GM12872 (cell line): ENCODE data around the gene STX8.

ENCODE experiments used
- CTCF ChIP-seq: IDR thresholded peaks from 3 replicates; pipeline ENCODE4 v1.5.1; 2011; ENCODE audit warnings: low read depth, mild to moderate bottlenecking, low read length, moderate library complexity; ENCODE audit not compliant: insufficient read depth

STX8 gene

DNA sequence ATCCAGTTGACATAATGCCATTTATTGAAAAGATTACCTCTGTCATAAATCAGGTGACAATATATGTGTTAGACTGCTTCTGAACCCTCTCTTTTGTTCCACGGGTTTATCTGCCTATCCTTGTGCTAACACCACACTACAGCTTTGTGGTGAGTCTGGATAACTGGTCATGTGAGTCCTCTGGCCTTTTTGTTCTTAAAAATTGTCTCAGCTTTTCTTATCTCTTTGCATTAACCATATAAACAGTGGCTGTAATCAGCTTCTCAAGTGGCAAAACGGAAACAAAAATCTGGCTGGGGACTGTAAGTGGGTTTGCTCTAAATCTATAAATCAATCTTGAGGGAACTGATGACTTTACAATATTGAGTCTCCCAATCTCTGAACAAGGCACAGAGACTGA lies 44.6 kb downstream of the STX8 start:
- no peak for TF ChIP-seq CTCF

GRCh38 chr17:9529033-9529700 lies 46.5 kb downstream of the STX8 start:
- TF ChIP-seq CTCF = peak; percentile 41; the same call in 1 of the 3 replicates

- TF ChIP-seq CTCF = no peak
Observed at GRCh38 chr17:9527788-9528187, 47.8 kb downstream of the STX8 start.

GRCh38 chr17:9522074-9522473 lies 53.5 kb downstream of the STX8 start:
- peak; percentile 48 for TF ChIP-seq CTCF

DNA sequence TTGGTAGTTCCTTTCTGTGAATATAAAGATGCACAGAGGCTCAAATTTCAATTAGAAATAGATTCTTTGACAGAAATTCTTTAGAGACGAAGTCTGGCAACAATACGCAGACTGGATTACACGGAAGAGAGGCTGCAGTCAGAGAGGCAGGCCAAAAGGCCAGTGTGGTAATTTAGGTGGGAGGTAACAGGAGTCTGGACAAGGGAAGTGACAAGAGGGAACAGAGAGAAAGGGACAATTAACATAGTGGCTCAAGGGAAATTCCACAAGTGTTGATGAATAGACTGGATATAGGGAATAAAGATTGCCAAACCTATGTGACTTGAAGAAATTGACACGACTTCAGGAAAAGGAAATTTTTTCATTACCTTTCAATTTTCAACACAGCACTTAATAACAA lies 54.6 kb downstream of the STX8 start:
- no peak for TF ChIP-seq CTCF

DNA sequence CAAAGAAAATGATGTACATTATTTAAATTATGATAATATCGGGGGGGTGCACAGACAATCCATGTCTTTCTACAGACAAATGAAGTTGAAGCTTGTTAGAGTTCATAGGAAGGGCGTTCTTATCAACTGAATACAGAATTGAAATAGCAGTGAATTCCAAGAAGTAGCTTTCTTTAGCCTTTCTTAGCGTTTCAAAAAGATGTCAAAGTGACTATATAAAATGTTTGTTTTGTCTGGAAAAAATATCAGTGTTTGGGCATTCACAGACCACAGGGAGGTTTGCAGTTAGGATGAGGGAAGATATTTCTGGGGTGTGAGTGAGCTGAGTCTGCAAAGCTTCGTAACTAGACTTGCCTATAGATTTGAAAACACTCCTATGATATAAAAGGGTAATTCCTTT lies 55.0 kb downstream of the STX8 start:
- TF ChIP-seq CTCF = no peak

- no peak for TF ChIP-seq CTCF
Observed at GRCh38 chr17:9519583-9520272, 55.9 kb downstream of the STX8 start.
